GM12891 (cell line): Measurements from ENCODE around the gene IRF3.

Experiments
- DNase-seq: peaks from one replicate; pipeline ENCODE4 v3.0.0; 2011; ENCODE audit warnings: low spot score; ENCODE audit not compliant: insufficient read length
- FAIRE-seq: peaks from 2 replicates; lab custom pipeline; 2011; peaks lifted over from hg19 to GRCh38; lab: Jason Lieb, UNC
- PAX5 ChIP-seq: IDR thresholded peaks from 2 replicates; pipeline ENCODE4 v1.6.1; 2011; ENCODE audit warnings: low read length, moderate library complexity, mild to moderate bottlenecking; ENCODE audit not compliant: insufficient read depth, severe bottlenecking
- POLR2A ChIP-seq: IDR thresholded peaks from 2 replicates; pipeline ENCODE4 v1.6.1; 2011; ENCODE audit warnings: low read depth, low read length, control low read depth
- POLR2AphosphoS5 ChIP-seq: IDR thresholded peaks from 2 replicates; pipeline ENCODE4 v1.6.1; 2011; ENCODE audit warnings: low read depth, low read length, control low read depth
- POU2F2 ChIP-seq: IDR thresholded peaks from 2 replicates; pipeline ENCODE4 v1.6.1; 2011; ENCODE audit warnings: low read depth, mild to moderate bottlenecking, control low read depth, low read length, moderate library complexity
- SPI1 ChIP-seq: IDR thresholded peaks from 2 replicates; pipeline ENCODE4 v1.6.1; 2011; ENCODE audit warnings: low read depth, low read length, control low read depth
- TAF1 ChIP-seq: IDR thresholded peaks from 2 replicates; pipeline ENCODE4 v1.6.1; 2011; ENCODE audit warnings: low read depth, low read length, control low read depth

Gene IRF3

DNA sequence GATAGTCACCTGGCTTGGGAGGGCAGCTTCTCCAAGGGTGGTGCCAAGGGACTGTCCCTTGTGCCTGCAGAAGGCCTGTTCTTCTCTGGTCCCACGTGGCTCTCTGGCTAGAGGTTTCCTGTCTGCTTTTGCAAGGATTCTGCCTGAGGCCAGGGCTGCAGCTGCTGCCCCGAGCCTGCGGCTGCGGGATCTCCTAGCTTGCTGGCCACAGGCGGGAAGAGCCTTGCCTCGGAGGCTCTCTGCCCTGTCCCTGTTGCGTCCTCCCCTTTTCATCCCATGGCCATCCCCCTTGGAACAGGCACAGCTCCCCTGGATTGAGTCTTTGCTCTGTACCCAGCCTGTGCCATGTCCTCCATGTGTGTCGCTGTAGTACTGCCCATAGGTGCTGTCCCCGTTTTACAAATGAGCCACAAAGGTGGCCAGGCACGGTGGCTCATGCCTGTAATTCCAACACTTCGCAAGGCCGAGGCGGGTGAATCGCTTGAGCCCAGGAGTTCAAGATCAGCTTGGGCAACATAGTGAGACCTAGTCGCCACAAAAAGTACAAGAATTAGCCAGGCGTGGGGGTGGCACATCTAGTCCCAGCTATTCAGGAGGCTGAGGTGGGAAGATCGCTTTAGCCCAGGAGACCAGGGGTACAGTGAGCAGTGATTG is 9.1 kb downstream of the IRF3 start:
- FAIRE-seq (no peak), DNase-seq (no peak)
- TF ChIP-seq POU2F2 (no peak), PAX5 (no peak), SPI1 (no peak), POLR2A (no peak), POLR2AphosphoS5 (no peak)

DNA sequence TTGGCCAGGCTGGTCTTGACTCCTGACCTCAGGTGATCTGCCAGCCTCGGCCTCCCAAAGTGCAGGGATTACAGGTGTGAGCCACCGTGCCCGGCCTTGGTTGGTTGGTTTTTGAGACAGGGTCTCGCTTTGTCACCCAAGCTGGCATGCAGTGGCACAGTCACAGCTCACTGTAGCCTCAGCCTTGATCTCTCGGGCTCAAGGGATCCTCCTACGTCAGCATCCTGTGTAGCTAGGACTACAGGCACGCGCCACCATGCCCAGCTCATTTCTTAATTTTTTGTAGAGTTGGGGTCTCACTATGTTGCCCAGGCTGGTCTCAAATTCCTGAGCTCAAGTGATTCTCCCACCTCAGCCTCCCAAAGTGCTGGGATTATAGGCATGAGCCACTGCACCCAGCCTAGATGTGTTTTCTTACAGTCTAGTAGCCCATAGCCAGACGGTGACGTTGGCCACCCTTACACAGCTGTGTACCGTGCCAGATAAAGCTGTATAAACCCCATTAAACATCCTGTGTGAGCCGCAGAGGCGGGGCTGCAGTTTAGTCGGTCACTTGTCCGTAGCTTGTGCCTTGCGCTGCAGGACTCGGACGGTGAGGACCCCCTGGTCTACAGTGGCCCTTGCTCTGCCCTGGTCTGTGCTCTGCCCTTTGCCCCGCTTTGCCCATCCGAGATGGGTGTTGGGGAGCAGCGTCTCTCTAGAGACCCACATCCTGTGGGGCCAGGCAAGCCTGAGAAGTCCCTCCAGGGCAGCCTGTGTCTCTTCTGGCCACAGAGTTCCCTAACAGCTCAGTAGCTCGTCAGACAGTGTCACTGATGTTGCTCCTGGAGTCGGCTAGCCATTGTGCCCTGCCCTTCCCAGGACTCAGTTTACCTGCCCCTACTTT is 9.8 kb downstream of the IRF3 start:
- no peak for DNase-seq
- FAIRE-seq = no peak
- no peak for TF ChIP-seq PAX5
- no peak for TF ChIP-seq TAF1
- no peak for TF ChIP-seq POLR2AphosphoS5
- TF ChIP-seq POU2F2 = no peak
- TF ChIP-seq POLR2A = no peak
- TF ChIP-seq SPI1 = no peak

DNA sequence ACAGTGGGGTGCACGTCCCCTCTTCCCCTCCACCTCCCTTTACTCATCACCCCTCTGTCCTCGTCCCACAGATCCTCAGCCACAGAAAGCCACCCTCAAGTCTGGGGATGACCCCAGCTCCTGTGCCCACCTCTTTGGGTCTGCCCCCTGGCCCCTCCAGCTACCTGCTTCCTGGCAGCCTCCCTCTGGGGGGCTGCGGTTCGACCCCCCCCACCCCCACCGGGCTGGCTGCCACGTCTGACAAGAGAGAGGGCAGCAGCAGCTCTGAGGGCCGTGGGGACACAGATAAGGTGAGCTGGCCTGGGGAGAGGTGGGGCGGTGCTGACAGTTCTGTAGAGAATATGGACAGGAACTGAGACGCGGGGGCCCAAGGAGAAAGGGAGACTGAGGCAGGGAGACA is 11.1 kb downstream of the IRF3 start:
- no peak for FAIRE-seq
- no peak for TF ChIP-seq POU2F2
- no peak for TF ChIP-seq POLR2A
- no peak for TF ChIP-seq PAX5
- TF ChIP-seq POLR2AphosphoS5 = no peak
- no peak for TF ChIP-seq SPI1
- TF ChIP-seq TAF1 = no peak
- no peak for DNase-seq

DNA sequence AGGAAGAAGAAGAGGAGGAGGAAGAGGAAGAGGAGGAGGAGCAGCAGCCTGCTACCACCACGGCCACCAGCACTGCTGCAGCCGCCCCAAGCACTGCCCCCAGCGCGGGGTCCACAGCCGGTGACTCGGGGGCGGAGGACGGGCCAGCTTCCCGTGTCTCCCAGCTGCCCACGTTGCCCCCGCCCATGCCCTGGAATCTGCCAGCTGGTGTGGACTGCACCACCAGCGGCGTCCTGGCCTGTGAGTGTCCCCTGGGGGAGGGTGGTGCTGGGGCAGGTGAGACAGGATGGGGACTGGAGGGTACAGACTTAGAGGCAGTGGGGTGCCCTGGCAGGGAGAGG is 12.2 kb downstream of the IRF3 start:
- DNase-seq = no peak
- FAIRE-seq = no peak
- no peak for TF ChIP-seq POLR2AphosphoS5
- no peak for TF ChIP-seq POU2F2
- TF ChIP-seq TAF1 = no peak
- TF ChIP-seq POLR2A = no peak
- no peak for TF ChIP-seq SPI1
- no peak for TF ChIP-seq PAX5

DNA sequence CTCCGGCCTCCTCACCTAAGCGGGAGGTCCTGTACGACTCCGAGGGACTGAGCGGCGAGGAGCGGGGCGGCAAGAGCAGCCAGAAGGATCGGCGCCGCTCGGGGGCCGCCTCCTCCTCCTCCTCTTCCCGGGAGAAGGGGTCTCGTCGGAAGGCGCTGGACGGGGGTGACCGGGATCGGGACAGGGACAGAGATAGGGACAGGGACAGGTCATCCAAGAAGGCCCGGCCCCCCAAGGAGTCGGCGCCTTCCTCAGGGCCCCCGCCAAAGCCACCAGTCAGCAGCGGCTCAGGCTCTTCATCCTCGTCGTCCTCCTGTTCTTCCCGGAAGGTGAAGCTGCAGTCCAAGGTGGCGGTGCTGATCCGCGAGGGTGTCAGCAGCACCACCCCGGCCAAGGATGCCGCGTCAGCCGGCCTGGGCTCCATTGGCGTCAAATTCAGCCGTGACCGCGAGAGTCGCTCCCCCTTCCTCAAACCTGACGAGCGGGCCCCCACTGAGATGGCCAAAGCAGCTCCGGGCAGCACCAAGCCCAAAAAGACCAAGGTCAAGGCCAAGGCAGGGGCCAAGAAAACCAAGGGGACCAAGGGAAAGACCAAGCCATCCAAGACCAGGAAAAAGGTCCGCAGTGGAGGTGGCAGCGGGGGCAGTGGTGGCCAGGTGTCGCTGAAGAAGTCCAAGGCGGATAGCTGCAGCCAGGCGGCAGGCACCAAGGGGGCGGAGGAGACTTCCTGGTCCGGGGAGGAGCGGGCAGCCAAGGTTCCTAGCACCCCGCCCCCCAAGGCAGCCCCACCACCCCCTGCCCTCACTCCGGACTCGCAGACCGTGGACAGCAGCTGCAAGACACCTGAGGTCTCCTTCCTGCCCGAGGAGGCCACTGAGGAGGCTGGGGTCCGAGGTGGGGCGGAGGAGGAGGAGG is 12.8 kb downstream of the IRF3 start:
- FAIRE-seq = no peak
- TF ChIP-seq POU2F2 (no peak), SPI1 (no peak), POLR2AphosphoS5 (no peak), POLR2A (no peak), TAF1 (no peak), PAX5 (no peak)
- DNase-seq = no peak

DNA sequence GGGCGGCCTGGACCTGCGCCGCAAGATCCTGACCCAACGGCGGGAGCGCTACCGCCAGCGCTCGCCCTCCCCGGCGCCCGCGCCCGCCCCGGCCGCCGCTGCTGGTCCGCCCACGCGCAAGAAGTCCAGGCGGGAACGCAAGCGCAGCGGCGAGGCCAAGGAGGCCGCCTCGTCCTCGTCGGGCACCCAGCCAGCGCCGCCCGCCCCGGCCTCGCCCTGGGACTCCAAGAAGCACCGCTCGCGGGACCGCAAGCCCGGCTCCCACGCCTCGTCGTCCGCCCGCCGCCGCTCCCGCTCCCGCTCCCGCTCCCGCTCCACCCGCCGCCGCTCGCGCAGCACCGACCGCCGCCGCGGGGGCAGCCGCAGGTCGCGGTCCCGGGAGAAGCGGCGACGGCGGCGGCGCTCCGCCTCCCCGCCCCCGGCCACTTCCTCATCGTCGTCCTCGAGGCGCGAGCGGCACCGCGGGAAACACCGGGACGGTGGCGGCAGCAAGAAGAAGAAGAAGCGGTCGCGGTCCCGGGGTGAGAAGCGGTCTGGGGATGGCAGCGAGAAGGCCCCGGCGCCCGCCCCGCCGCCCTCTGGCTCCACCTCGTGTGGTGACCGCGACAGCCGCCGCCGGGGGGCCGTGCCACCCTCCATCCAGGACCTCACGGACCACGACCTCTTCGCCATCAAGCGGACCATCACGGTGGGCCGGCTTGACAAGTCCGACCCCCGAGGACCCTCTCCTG is 13.7 kb downstream of the IRF3 start:
- no peak for TF ChIP-seq SPI1
- TF ChIP-seq POU2F2 = no peak
- no peak for TF ChIP-seq POLR2AphosphoS5
- TF ChIP-seq TAF1 = no peak
- TF ChIP-seq POLR2A = no peak
- TF ChIP-seq PAX5 = no peak
- DNase-seq (no peak), FAIRE-seq (no peak)

DNA sequence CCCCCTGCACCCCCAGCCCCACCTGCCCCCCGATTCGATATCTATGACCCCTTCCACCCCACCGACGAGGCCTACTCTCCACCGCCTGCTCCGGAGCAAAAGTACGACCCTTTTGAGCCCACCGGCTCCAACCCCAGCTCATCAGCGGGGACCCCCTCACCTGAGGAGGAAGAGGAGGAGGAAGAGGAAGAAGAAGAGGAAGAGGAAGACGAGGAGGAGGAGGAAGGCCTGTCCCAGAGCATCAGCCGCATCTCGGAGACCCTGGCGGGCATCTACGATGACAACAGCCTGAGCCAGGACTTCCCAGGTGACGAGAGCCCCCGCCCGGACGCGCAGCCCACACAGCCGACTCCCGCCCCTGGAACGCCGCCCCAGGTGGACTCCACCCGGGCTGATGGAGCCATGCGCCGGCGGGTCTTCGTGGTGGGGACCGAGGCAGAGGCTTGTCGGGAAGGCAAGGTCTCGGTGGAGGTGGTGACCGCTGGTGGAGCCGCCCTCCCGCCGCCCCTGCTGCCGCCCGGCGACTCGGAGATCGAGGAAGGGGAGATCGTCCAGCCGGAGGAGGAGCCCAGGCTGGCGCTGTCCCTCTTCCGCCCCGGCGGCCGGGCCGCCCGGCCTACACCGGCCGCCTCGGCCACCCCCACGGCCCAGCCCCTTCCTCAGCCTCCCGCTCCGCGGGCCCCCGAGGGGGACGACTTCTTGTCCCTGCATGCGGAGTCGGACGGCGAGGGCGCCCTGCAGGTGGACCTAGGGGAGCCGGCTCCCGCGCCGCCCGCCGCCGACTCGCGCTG is 14.4 kb downstream of the IRF3 start:
- no peak for TF ChIP-seq POLR2A
- no peak for TF ChIP-seq POU2F2
- TF ChIP-seq POLR2AphosphoS5 = no peak
- FAIRE-seq = no peak
- peak; percentile 29 for DNase-seq

DNA sequence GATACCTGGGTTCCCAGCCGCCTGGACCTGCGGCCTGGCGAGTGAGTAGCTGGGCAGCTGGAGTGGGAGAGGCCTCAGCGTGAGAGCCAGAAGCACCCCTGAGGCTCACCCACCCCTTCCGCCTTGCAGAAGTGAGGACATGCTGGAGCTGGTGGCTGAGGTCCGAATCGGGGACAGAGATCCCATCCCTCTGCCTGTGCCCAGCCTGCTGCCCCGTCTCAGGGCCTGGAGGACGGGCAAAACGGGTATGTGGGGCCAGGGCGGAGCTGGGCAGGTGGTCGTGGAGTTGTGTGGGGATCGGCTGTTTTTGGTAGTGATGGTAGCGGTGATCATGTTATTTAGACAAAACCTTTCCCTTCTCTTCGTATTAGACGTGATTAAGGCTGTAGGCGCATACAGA is 19.1 kb downstream of the IRF3 start:
- FAIRE-seq (no peak), DNase-seq (no peak)
- TF ChIP-seq PAX5 = no peak
- no peak for TF ChIP-seq POLR2AphosphoS5
- no peak for TF ChIP-seq POLR2A
- no peak for TF ChIP-seq POU2F2
- no peak for TF ChIP-seq SPI1
- no peak for TF ChIP-seq TAF1
